SK-N-DZ (cell line): Measurements from ENCODE around the gene TRIM38. TPM values are rescaled to one million over a fixed set of nuclear protein-coding genes. Genes with fewer than 3 reads are reported as not detected.
"Not testable (repeated sequence)": the region's sequence is repeated elsewhere in the genome, so short reads cannot be mapped to it uniquely, and the experiment has no call there.

ENCODE experiments used
- DNase-seq: peaks from one replicate; pipeline ENCODE4 v3.0.0-alpha.2; 2015; ENCODE audit warnings: low spot score
- polyA plus RNA-seq, 2 experiments: library from polyadenylated mRNA; depleted of rRNA; stranded (reverse); fragments of >200 nt; gene quantifications; 2 replicates each; pipeline ENCODE4 v1.2.3, GENCODE V29; 2014

TRIM38 gene
- polyA plus RNA-seq (2014; cell fraction: cytosol; rRNA removed), result 0.02 TPM in 1 of 2 replicates, not detected in the other
- 0.05 TPM in 1 of 2 replicates, not detected in the other for polyA plus RNA-seq (2014; cell fraction: nucleus; rRNA removed)

GRCh38 chr6:25962149-25963127 lies at the start of gene TRIM38:
Gene TRIM38 (plus strand): TSS chr6:25962802. CDS start chr6:25966523, 3,721 bp downstream.
- DNase-seq, result no peak

- no peak for DNase-seq
Observed at GRCh38 chr6:25913741-25914140, 48.9 kb upstream of the TRIM38 start.

- DNase-seq, result no peak
Observed at GRCh38 chr6:25916330-25916729, 46.3 kb upstream of the TRIM38 start.

GRCh38 chr6:25916789-25917490 lies 45.7 kb upstream of the TRIM38 start:
- no peak for DNase-seq

- no peak for DNase-seq
Observed at GRCh38 chr6:25918083-25918683, 44.4 kb upstream of the TRIM38 start.

GRCh38 chr6:25919657-25920056 lies 42.9 kb upstream of the TRIM38 start:
- no peak for DNase-seq

GRCh38 chr6:25921525-25922203 lies 40.9 kb upstream of the TRIM38 start:
- no peak for DNase-seq

- DNase-seq, result no peak
Observed at GRCh38 chr6:25922301-25922700, 40.3 kb upstream of the TRIM38 start.

- no peak for DNase-seq
Observed at GRCh38 chr6:25925876-25926275, 36.7 kb upstream of the TRIM38 start.

- DNase-seq, result no peak
Observed at GRCh38 chr6:25927178-25927577, 35.4 kb upstream of the TRIM38 start.

- no peak for DNase-seq
Observed at GRCh38 chr6:25927756-25928216, 34.8 kb upstream of the TRIM38 start.

- no peak for DNase-seq
Observed at GRCh38 chr6:25928562-25929324, 33.9 kb upstream of the TRIM38 start.

- not testable (repeated sequence) for DNase-seq
Observed at GRCh38 chr6:25929785-25930184, 32.8 kb upstream of the TRIM38 start.

- no peak for DNase-seq
Observed at GRCh38 chr6:25930532-25931410, 31.8 kb upstream of the TRIM38 start, which contains the start of gene SLC17A2. Gene SLC17A2 (minus strand): TSS chr6:25930691. CDS start chr6:25925796, 4,895 bp downstream.

- no peak for DNase-seq
Observed at GRCh38 chr6:25931411-25931709, 31.2 kb upstream of the TRIM38 start.

GRCh38 chr6:25934156-25934555 lies 28.4 kb upstream of the TRIM38 start:
- no peak for DNase-seq

- no peak for DNase-seq
Observed at GRCh38 chr6:25934735-25935313, 27.8 kb upstream of the TRIM38 start.

- DNase-seq, result no peak
Observed at GRCh38 chr6:25935953-25936352, 26.6 kb upstream of the TRIM38 start.

- no peak for DNase-seq
Observed at GRCh38 chr6:25939593-25939992, 23.0 kb upstream of the TRIM38 start.
